Activated CD4-positive, CD25-positive, alpha-beta regulatory T cell treated with anti-CD3 and anti-CD28 coated beads, Interleukin-2, amount 50 U/mL, for 16 hours (primary cell): Measurements from ENCODE around the gene TBC1D25.
A peak's percentile ranks its signal among the peaks of the same experiment; 100 is the strongest.
"Not testable (repeated sequence)": the region's sequence is repeated elsewhere in the genome, so short reads cannot be mapped to it uniquely, and the experiment has no call there.

Experiments
- DNase-seq: peaks from one replicate; pipeline ENCODE4 v3.0.0-alpha.2; 2020; ENCODE audit warnings: low read depth, low spot score

TBC1D25 gene

DNA sequence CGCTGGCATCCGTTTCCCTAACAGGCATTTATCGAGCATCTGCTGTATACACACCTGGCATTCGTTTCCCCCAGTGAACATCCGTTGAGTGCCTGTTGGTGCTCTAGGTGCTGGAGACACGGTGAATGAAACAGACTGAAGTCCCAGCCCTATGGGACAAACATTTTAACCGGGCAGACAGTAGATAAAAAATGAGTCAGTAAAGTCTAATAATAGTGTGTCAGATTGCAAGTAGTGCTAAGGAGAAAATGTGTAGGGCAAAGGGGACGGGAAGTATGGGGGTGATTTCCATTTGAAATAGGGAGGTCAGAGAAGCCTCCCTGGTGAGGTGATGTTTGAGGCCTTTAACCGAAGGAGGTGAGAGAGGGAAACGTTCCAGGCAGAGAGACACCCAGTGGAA lies 23.2 kb upstream of the TBC1D25 start:
- DNase-seq = no peak

- no peak for DNase-seq
These were observed 22.5 kb upstream of the TBC1D25 start for GRCh38 chrX:48516987-48517386.

DNA sequence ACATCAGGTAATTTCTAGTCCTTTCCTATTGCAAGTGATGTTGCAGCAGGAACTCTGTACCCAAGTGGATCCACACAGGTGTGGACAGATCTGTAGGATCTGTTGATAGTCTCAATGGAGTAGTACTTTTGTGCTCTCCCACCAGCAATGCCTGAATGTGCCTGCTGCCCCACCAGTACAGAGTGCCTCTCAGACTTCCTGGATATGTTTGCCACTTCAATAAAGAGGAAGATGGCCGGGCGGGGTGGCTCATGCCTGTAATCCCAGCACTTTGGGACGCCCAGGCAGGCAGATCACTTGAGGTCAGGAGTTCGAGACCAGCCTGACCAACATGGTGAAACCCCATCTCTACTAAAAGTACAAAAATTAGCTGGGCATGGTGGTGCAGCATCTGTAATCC lies 20.0 kb upstream of the TBC1D25 start:
- not testable (repeated sequence) for DNase-seq

GRCh38 chrX:48520455-48520854 lies 19.1 kb upstream of the TBC1D25 start:
- DNase-seq = no peak

GRCh38 chrX:48520976-48521352 lies 18.6 kb upstream of the TBC1D25 start:
- DNase-seq = no peak

- DNase-seq = peak; percentile 90
These were observed 17.9 kb upstream of the TBC1D25 start, which contains the start of gene EBP for GRCh38 chrX:48521353-48522243. TSS of gene EBP (plus strand) at chrX:48521808. CDS start at chrX:48523772, 1,964 bp downstream.

DNA sequence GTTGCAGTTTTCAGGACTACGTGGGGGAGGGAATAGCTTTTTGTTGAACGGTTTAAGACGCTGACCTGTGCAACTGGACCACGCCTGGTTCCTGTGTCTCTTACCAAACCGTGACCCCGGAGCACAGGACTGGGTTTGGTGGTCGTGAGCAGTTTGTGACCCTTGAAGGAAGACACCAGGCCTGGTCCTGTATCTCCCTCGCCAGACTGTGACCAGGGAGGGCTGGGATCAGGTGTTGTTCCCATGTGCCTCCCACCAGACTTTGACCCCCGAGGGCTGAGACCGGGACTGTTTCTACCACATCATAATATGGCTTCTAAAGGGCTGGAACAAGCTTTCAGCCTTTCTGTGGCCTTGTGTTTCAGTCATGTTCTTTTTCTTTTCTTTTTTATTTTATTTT lies 17.2 kb upstream of the TBC1D25 start:
- no peak for DNase-seq

- no peak for DNase-seq
These were observed 15.8 kb upstream of the TBC1D25 start for GRCh38 chrX:48523682-48524081.

DNA sequence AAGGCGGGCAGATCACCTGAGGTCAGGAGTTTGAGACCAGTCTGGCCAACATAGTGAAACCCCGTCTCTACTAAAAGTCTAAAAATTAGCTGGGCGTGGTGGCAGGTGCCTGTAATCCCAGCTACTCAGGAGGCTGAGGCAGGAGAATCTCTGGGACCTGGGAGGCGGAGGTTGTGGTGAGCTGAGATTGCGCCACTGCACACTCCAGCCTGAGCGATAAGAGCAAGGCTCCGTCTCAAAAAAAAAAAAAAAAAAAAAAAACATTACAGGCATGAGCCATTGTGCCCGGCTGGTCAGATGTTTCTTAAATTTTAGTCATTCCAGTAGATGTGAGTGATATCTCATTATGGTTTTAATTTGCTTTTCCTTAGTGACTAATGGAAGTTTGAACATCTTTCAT lies 13.7 kb upstream of the TBC1D25 start:
- DNase-seq = not testable (repeated sequence)

DNA sequence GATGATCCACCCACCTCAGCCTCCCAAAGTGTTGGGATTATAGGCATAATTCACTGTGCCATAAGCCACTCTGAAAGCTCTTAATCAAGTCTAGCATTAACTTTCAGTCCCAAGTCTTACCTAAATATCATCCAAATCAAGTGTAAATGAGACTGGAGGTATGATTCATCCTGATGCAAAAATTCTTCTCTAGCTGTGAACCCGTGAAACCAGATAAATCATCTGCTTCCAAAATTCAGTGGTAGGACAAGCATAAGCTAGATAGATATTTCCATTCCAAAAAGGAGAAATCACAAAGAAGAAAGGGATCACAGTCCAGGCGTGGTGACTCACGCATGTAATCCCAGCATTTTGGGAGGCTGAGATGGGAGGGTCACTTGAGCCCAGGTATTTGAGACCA lies 8.8 kb upstream of the TBC1D25 start:
- no peak for DNase-seq

DNA sequence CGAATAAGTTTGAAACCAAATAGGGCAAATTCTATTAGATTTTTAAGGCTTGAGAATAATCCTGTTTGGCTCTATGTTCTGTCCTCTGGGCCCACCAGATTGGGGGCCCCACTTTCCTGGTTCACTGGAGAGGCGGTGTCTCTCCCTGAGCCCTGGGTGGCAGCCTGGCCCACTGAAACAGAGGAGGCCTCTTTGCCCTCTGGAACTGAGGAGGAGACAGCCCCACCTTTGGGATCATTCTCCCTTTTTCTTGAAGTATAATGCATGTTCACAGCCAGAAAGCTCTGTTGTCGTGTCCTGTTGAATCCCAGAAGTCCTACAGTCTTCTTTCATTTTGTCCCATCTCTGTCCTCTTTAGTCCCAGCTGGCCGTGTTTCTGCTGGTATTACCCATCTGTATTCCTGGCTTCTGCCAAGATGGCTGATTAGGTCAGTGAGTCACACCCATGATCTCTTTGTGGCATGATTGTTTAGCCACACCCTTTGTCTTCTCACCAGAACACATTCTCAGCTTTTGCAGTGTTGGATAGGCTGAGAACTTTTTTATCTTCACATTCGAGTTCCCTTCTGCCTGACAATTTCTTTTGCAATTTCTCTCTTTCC lies 8.1 kb upstream of the TBC1D25 start:
- no peak for DNase-seq

DNA sequence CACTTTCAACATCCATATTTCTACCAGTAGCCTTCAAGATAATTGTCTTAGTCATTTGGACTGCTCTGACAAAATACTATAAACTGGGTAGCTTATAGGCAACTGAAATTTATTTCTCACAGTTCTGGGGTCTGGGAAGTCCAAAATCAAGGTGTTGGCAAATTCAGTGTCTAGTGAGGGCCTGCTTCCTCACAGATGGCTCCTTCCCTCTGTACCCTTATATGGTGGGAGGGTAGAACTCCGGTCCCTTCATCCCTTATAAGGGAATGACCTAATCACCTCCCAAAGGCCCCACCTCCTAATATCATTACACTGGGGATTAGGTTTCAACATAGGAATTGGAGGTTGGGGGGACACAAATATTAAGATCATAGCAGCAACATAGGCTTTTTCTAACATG lies 7.4 kb upstream of the TBC1D25 start:
- no peak for DNase-seq

DNA sequence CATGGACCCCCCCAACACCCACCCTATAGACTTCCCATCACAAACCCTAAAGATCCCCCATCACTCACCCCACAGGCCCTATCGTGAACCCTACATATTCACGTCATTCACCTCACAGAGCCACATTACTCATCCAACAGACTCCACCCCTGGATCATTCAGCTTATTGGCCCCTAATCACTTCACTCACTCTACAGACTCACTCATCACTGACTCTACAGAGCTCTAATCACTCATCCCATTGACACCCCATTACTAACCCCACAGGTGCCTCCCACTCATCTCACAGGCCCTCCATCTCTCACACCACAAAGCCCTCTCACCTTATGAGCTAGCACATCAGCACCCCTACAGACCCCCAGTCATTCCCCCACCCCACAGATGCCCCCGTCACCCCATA lies 6.3 kb upstream of the TBC1D25 start:
- DNase-seq = no peak

- DNase-seq = no peak
These were observed 721 bp upstream of the TBC1D25 start for GRCh38 chrX:48538641-48539344.

DNA sequence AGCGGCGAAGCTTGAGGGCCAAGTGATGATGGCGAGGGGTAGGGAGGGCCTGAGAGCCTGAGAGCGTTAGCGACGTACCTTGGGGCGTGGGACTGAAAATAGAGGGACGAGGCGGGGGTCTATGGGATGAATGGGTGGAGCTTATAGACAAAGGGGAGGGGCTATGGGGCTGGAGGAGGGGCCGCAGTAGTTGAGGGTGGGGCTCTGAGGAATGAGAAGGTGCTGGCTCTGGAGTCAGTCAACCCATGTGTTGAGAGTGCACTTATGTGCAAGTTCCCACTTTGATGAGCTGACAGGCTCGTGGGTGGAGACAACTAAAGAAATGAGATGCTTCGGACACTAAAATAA lies 488 bp downstream of the TBC1D25 start:
- DNase-seq = peak; percentile 19

DNA sequence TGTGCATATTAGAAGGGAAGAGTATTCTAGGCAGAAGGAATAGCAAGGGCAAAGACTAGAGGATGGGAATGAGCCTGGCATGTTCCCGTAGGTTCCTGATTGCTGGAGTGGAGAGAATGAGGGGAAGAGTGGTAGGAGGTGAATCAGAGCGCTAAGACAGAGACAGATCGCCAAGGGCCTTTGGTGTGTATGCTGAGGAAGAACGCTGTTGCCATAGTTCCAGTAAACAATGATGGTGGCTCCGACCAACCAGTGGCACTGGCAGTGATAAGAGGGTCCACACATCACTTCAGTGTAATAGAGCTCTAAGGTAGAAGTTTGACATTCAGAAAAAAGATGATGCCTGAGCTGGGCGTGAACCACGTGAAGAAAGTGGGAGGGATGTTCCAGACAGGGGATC lies 966 bp downstream of the TBC1D25 start:
- no peak for DNase-seq

- DNase-seq = no peak
These were observed 1.8 kb downstream of the TBC1D25 start for GRCh38 chrX:48541140-48541814.

GRCh38 chrX:48548871-48549270 lies 9.4 kb downstream of the TBC1D25 start:
- DNase-seq = no peak

DNA sequence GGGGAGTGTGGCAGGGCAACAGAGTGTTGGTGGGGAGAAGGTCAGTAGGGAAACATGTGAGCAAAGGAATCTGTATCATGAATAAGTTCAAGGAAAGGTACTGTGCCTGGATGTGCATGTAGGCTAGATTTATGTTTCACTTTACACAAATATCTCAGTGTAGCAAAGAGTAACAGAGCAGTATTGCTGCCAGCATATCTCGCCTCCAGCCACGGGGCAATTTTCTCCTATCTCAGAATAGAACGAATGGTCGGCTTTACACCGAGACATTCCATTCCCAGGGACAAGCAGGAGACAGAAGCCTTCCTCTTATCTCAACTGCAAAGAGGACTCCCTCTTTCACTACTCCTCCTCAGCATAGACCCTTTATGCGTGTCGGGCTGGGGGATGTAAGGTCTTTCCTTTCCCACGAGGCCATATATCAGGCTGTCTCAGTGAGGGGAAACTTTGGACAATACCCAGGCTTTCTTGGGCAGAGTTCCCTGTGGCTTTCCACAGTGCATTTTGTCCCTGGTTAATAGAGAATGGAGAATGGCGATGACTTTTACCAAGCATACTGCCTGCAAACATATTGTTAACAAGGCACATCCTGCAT lies 16.3 kb downstream of the TBC1D25 start:
- DNase-seq = not testable (repeated sequence)

- DNase-seq = no peak
These were observed 18.8 kb downstream of the TBC1D25 start for GRCh38 chrX:48558271-48558670.

- no peak for DNase-seq
These were observed 20.1 kb downstream of the TBC1D25 start for GRCh38 chrX:48559636-48560035.

DNA sequence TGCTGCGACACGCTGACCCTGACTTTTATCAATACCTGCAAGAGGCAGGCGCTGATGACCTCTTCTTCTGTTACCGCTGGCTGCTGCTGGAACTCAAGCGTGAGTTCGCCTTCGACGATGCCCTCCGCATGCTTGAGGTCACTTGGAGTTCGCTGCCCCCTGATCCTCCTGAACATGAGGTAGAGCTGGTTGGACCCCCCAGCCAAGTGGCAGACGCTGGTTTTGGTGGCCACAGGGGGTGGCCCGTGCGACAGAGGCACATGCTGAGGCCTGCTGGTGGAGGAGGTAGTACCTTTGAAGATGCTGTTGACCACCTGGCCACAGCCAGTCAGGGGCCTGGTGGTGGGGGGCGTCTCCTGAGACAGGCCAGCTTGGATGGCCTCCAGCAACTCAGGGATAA lies 20.5 kb downstream of the TBC1D25 start:
- no peak for DNase-seq
